ENCODE measurements around the gene ZNF154.

Gene ZNF154

GRCh38 chr19:57682226-57682766, 26.7 kb downstream of the ZNF154 start:
- H3K9me3 ChIP-seq: peaks cover 4 to 52% (median 39%) of the 10 kb centered on the region in 3 donors
- intact Hi-C loops (cut with DNase I; ENCODE audit: low total_unique reads): no loop called here
- DNase-seq: no peak
- no peaks in the 10 kb centered on the region for H3K27me3 ChIP-seq
- TF ChIP-seq CTCF (IDR thresholded peaks at IDR 0.05): no peak
- H3K4me3 ChIP-seq: peak overlapping the region; percentile 57 to 77
- peaks cover 0 to 19% (median 7%) of the 10 kb centered on the region in 4 donors for H3K4me1 ChIP-seq
- H3K27ac ChIP-seq: peak overlapping the region in 1 of 2 donors; percentile 40
- H3K36me3 ChIP-seq: peaks cover 40 to 47% (median 41%) of the 10 kb centered on the region in 3 donors

- Histone ChIP-seq H3K4me1 (no peaks in the 10 kb centered on the region), H3K4me3 (no peak overlapping the region), H3K36me3 (no peaks in the 10 kb centered on the region), H3K27me3 (no peaks in the 10 kb centered on the region), H3K9me3 (peaks cover 0 to 4% (median 0%) of the 10 kb centered on the region in 3 donors), H3K27ac (no peak overlapping the region)
- intact Hi-C loops (cut with DNase I; ENCODE audit: low total_unique reads): no loop called here
- no peak for TF ChIP-seq CTCF (IDR thresholded peaks at IDR 0.05)
- DNase-seq: no peak
Observed at GRCh38 chr19:57675881-57676280, 33.1 kb downstream of the ZNF154 start.

GRCh38 chr19:57672466-57672865, 36.5 kb downstream of the ZNF154 start:
- H3K36me3 ChIP-seq: no peaks in the 10 kb centered on the region
- TF ChIP-seq CTCF (IDR thresholded peaks at IDR 0.05): no peak
- no peaks in the 10 kb centered on the region for H3K27me3 ChIP-seq
- no peak for DNase-seq
- no peak overlapping the region for H3K27ac ChIP-seq
- H3K4me1 ChIP-seq: no peaks in the 10 kb centered on the region
- intact Hi-C loops (cut with DNase I; ENCODE audit: low total_unique reads): no loop called here
- H3K4me3 ChIP-seq: no peak overlapping the region
- no peaks in the 10 kb centered on the region for H3K9me3 ChIP-seq

- Histone ChIP-seq H3K4me1 (no peaks in the 10 kb centered on the region), H3K36me3 (no peaks in the 10 kb centered on the region), H3K27ac (no peak overlapping the region), H3K4me3 (no peak overlapping the region), H3K27me3 (no peaks in the 10 kb centered on the region), H3K9me3 (no peaks in the 10 kb centered on the region)
- no peak for TF ChIP-seq CTCF (IDR thresholded peaks at IDR 0.05)
- intact Hi-C loops (cut with DNase I; ENCODE audit: low total_unique reads): no loop called here
- DNase-seq: no peak
Observed at GRCh38 chr19:57671124-57671895, 37.7 kb downstream of the ZNF154 start.

- H3K9me3 ChIP-seq: no peaks in the 10 kb centered on the region
- TF ChIP-seq CTCF (IDR thresholded peaks at IDR 0.05): no peak
- H3K27ac ChIP-seq: no peak within 1 kb of the TSS
- intact Hi-C loops (cut with DNase I; ENCODE audit: low total_unique reads): no loop called here
- H3K4me1 ChIP-seq: peaks cover 0 to 9% (median 0%) of the 10 kb centered on the region in 4 donors
- H3K27me3 ChIP-seq: no peaks in the 10 kb centered on the region
- DNase-seq: no peak
- no peak within 1 kb of the TSS for H3K4me3 ChIP-seq
- H3K36me3 ChIP-seq: no peaks in the 10 kb centered on the region
Observed at GRCh38 chr19:57668635-57669034, 40.4 kb downstream of the ZNF154 start, which contains the start of gene ZSCAN4. ZSCAN4 (plus strand) TSS chr19:57668935; CDS start chr19:57676146, 7,211 bp downstream.

Measured in tibial artery (tissue), 4 donors.